Activated T-cell treated with anti-CD3 and anti-CD28 coated beads for 1 hour (primary cell): ENCODE results near the gene STIM1.
"Not testable (repeated sequence)": the region's sequence is repeated elsewhere in the genome, so short reads cannot be mapped to it uniquely, and the experiment has no call there.

Experiments
- DNase-seq: peaks from one replicate; pipeline ENCODE4 v3.0.0-alpha.2; 2020; ENCODE audit warnings: low read depth

The STIM1 gene

GRCh38 chr11:3855808-3856491 lies 486 bp downstream of the STIM1 start:
- DNase-seq = no peak

GRCh38 chr11:3856856-3857553 lies 1.5 kb downstream of the STIM1 start:
- no peak for DNase-seq

- DNase-seq = no peak
Measured at GRCh38 chr11:3857628-3858027, 2.2 kb downstream of the STIM1 start.

- DNase-seq = no peak
Measured at GRCh38 chr11:3859373-3859881, 4.0 kb downstream of the STIM1 start.

GRCh38 chr11:3860375-3860774 lies 4.9 kb downstream of the STIM1 start:
- DNase-seq = no peak

GRCh38 chr11:3860898-3861393 lies 5.5 kb downstream of the STIM1 start:
- DNase-seq = not testable (repeated sequence)

GRCh38 chr11:3861683-3862082 lies 6.2 kb downstream of the STIM1 start:
- no peak for DNase-seq

GRCh38 chr11:3865388-3866193 lies 10.1 kb downstream of the STIM1 start:
- no peak for DNase-seq

GRCh38 chr11:3866206-3866605 lies 10.7 kb downstream of the STIM1 start:
- no peak for DNase-seq

- DNase-seq = no peak
Measured at GRCh38 chr11:3866836-3867208, 11.4 kb downstream of the STIM1 start.

GRCh38 chr11:3867209-3868091 lies 12.0 kb downstream of the STIM1 start:
- no peak for DNase-seq

GRCh38 chr11:3873712-3874349 lies 18.4 kb downstream of the STIM1 start:
- no peak for DNase-seq

GRCh38 chr11:3876613-3877012 lies 21.1 kb downstream of the STIM1 start:
- DNase-seq = no peak

GRCh38 chr11:3877364-3878257 lies 22.1 kb downstream of the STIM1 start:
- no peak for DNase-seq

GRCh38 chr11:3878258-3878584 lies 22.8 kb downstream of the STIM1 start:
- no peak for DNase-seq

- DNase-seq = no peak
Measured at GRCh38 chr11:3879216-3879966, 23.9 kb downstream of the STIM1 start.

- DNase-seq = no peak
Measured at GRCh38 chr11:3879967-3880542, 24.6 kb downstream of the STIM1 start.

- DNase-seq = no peak
Measured at GRCh38 chr11:3880724-3881123, 25.3 kb downstream of the STIM1 start.

GRCh38 chr11:3882655-3883054 lies 27.2 kb downstream of the STIM1 start:
- DNase-seq = no peak
